ENCODE results near the gene MAK. TPM values are rescaled to one million over a fixed set of nuclear protein-coding genes. Genes with fewer than 3 reads are reported as not detected.

Gene MAK
- total RNA-seq, 4 donors from 2014 or later: 0.33 to 0.34 TPM; not detected in 2

GRCh38 chr6:10730254-10730653, 108.1 kb downstream of the MAK start:
- TF ChIP-seq, protein P1, sequence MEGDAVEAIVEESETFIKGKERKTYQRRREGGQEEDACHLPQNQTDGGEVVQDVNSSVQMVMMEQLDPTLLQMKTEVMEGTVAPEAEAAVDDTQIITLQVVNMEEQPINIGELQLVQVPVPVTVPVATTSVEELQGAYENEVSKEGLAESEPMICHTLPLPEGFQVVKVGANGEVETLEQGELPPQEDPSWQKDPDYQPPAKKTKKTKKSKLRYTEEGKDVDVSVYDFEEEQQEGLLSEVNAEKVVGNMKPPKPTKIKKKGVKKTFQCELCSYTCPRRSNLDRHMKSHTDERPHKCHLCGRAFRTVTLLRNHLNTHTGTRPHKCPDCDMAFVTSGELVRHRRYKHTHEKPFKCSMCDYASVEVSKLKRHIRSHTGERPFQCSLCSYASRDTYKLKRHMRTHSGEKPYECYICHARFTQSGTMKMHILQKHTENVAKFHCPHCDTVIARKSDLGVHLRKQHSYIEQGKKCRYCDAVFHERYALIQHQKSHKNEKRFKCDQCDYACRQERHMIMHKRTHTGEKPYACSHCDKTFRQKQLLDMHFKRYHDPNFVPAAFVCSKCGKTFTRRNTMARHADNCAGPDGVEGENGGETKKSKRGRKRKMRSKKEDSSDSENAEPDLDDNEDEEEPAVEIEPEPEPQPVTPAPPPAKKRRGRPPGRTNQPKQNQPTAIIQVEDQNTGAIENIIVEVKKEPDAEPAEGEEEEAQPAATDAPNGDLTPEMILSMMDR (IDR thresholded peaks at IDR 0.05; ENCODE audit: low read depth): no peak

DNA sequence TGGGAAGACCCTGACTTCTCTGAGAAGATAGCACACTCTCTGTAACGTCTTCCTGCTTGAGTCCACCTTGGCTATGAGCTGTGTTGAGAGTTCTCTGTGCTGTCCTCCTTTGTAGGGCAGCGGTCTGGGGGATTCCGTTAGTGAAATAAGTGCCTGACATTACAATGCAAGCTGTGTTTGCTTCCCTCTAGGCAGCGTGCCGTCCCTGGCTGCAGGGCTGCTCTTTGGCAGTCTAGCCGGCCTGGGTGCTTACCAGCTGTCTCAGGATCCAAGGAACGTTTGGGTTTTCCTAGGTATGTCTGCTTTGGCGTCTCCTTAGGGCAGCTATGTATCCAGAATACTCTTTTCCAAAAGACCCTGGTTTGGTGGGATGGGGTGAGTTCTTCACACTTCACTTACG, 112.6 kb downstream of the MAK start:
- TF ChIP-seq, protein P1 (IDR thresholded peaks at IDR 0.05; ENCODE audit: low read depth): no peak

GRCh38 chr6:10725044-10725443, 113.3 kb downstream of the MAK start:
- TF ChIP-seq, protein P1 (IDR thresholded peaks at IDR 0.05; ENCODE audit: low read depth): no peak

- TF ChIP-seq, protein P1 (IDR thresholded peaks at IDR 0.05; ENCODE audit: low read depth): no peak
Measured at GRCh38 chr6:10723567-10723881, 114.8 kb downstream of the MAK start.

- TF ChIP-seq, protein P1 (IDR thresholded peaks at IDR 0.05; ENCODE audit: low read depth): no peak
Measured at GRCh38 chr6:10722820-10723566, 115.3 kb downstream of the MAK start, which contains the start of gene TMEM14C. TSS of gene TMEM14C (plus strand) at chr6:10723070. CDS start at chr6:10724614, 1,544 bp downstream.

DNA sequence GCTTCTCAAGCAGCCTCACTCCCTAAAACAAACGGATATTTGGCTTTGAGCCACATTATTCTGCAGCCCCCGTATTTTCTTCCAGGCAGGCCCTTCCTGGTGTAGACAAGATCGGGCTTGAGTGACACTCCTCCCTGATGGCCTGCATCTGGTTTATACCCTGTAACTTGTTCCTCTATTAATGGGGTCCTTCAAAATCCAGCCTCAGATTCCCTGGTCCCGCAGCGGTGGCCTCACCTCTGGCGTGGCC, 115.8 kb downstream of the MAK start:
- TF ChIP-seq, protein P1 (IDR thresholded peaks at IDR 0.05; ENCODE audit: low read depth): no peak

DNA sequence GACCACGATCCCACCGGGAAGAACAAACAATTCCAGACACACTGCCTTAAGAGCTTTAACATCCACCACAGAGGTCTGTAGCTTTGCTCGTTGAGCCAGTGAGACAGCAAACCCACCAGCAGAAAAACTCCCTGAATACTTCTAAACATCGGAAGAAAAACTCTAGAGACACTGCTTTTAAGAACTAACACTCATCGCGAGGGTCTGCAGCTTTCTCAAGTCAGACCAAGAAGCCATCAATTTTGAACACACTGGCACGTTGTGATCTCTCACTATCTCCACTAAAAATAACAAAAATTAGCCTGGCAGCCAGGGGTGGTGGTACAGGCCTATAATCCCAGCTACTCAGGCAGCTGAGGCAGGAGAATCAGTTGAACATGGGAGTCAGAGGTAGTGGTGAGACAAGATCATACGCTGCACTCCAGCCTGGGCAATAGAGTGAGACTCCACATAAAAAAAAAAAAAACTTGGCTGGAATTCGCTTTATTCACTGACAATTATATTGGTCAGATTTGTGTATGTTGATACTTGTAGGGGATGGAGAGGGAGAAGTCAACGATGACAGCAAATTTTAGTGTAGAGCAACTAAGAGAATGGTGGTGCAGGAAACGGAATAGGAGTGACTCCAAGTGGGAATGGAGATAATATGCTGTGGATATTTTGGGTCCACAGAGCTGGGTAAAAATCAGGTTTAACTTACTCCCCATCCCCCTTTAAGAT, 116.3 kb downstream of the MAK start:
- TF ChIP-seq, protein P1 (IDR thresholded peaks at IDR 0.05; ENCODE audit: low read depth): no peak
